HG02759 (cell line): Measurements from ENCODE around the gene CCNY.
"Not testable (repeated sequence)": the region's sequence is repeated elsewhere in the genome, so short reads cannot be mapped to it uniquely, and the experiment has no call there.

Experiments used
- ATAC-seq: cut with Tn5 transposase; IDR thresholded peaks from one replicate; pipeline ENCODE4 v1.9.1; 2021; ENCODE audit warnings: mild to moderate bottlenecking, moderate library complexity; ENCODE audit not compliant: unreplicated experiment

CCNY gene

DNA sequence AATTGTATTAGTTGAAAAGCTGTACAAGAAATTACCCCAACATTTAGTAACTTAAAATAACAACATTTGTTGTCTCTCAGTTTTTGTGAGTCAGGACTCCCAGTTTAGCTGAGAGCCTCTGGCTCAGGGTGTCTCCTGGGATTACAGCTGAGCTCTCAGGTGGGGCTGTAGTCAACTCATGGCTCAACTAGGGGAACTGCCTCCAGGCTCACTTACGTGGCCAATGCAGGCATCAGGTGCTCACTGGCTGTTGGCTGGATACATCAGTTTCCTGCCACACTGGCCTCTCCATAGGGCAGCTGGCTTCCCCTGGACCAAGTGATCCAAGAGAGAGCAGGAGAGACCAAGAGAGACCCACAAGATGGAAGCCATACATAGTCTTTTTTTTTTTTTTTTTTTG lies 17.5 kb downstream of the CCNY start:
- ATAC-seq: peak; percentile 55

DNA sequence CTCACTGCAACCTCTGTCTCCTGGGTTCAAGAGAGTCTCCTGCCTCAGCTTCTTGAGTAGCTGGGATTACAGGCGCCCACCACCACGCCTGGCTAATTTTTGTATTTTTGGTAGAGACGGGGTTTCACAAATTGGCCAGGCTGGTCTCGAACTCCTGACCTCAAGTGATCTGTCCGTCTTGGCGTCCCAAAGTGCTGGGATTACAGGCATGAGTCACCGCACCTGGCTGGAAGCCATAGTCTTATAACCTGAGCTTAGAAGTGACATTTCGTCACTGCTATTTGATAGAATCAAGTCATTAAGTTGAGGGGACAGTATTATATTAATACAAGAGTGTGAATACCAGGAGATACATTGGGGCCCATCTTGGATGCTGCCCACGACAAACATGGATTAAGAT lies 17.9 kb downstream of the CCNY start:
- not testable (repeated sequence) for ATAC-seq

DNA sequence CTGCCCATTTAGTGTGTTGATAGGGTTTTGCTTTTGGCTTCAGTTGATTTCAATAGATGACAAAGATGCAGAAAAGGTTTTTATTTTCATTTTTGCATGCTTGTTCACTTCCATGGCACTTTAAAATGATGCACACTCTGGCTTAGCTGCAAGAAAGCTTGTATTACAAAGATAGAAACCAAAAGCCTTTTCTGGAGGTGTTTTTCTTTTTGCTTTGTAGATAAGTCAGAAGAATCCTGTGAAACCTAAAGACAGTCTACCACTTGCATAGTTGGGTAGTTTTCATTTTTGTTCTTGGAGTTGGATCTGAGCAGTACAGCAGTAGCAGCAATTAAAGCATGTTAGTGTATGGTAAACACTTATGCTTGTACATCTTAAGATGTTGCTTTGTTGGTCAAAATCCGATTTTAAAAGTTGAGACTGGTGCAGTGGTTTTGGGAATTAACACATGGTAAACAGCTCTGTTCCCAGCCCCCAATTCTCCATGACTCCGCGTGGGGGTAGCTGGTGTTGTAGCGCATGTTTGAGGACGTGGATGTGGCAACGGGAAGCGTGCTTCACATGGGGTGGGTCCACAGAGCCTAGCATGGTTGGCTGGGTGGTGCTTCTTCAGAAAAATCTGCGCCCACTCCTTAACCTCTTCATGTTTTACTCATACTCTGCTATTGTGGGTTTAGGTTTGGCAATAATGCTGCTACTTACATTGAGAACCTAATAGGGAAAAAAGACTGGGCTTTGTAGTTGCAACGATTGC lies 19.8 kb downstream of the CCNY start:
- ATAC-seq: peak; percentile 69

DNA sequence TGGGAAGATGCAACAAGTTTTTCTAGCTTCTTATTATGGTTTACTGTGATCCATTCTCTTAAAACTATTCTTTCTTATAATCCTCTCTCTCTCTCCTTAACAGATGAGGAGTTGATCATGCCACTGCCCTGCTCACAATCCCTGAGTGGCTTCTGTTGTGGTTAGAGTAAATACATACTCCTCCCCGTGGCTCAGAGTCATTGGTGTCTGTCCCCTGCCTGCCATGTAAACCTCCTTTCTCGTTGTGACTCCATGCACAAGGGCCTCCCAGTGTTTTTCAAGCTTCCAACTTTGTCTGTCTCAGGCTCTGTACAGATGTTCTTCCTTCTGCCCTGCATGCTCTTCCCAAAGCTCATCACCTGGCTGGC lies 20.4 kb downstream of the CCNY start:
- ATAC-seq: no peak

DNA sequence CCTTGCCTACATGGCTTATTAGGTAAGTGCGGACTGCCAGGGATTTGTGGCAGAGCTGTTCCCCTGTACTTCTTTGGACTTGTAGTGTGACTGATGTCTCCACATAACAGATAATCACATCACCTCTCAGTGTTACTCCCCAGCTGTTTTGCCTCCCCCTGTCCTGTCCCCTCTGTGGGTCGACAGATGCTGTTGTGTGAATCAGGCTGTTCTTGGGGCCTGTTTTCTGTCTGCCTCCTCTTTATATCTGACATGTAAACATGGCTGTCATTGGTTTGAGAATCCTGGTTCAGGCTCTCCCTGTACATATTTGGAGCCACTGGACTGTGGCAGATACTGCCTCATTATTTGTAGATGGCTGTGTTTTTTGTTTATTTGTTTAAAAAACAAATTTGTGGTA lies 22.7 kb downstream of the CCNY start:
- no peak for ATAC-seq

DNA sequence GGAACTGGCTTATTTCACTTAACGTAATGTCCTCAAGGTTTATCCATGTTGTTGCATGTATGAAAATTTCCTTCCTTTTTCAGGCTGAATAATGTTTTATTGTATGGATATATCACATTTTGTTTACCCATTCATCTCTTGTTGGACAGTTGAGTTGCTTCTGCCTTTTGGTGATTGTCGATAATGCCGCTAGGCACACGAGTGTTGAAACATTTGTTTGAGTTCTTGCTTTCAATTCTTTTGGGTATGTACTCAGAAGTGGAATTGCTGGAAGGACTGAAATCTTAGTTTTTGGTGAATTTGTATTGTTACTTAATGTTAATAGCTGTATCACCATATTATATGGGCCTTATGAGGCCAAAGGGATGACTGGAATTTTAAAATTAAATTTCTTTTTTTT lies 23.6 kb downstream of the CCNY start:
- no peak for ATAC-seq

DNA sequence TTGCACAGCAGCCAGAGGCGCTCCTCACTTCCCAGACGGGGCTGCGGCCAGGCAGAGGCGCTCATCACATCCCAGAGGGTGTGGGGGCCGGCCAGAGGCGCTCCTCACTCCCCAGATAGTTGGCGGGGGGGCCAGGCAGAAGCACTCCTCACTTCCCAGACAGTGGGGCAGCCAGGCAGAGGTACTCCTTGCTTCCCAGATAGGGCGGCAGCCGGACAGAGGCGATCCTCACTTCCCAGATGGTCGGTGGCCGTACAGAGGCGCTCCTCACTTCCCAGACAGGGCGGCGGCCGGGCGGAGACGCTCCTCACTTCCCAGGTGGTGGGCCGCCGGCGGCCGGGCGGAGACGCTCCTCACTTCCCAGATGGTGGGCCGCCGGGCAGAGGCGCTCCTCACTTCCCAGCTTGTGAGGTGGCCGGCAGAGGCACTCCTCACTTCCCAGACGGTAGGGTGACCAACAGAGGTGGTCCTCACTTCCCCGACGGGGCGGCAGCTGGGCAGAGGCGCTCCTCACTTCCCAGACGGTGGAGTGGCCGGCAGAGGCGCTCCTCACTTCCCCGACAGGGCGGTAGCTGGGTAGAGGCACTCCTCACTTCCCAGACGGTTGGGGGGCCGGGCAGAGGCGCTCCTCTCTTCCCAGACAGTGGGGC lies 26.5 kb downstream of the CCNY start:
- ATAC-seq: no peak

DNA sequence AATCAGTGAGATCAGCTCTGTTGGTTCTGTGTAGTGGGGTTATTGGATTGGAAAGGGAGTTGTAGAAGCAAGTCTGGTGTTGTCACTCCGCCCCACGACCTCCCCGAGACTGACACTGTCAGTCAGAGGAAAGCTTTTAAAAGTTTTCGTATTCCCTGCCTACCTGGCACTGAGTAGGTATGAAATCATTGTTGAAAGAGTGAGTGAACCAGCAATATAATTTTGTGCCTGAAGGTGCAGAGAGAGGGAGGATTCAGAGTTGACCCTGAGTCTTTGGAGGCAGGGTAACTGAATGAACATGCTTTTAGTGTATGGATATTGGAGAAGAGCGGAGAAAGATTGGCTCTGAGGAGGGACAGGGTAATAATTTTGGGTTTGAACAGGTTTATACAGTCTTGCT lies 27.3 kb downstream of the CCNY start:
- ATAC-seq: no peak

DNA sequence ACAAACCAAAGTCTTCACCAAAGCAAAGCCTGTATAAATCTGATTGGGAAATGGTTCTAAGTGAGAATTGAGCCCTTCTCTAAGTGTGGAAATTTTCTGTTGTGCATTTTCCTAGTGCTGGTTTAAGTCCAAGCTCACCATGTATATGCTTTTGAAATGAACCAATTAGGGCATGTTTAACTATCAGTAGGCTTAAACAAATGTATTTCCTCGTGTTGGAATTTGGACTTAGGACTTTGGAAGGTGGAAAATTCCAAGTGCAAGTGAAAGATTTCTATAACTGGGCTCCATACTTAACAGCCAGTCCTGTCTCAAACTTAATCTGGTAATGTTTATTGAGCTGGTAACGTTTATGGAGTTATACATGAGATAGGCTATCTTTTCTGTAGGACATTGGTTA lies 28.5 kb downstream of the CCNY start:
- no peak for ATAC-seq

DNA sequence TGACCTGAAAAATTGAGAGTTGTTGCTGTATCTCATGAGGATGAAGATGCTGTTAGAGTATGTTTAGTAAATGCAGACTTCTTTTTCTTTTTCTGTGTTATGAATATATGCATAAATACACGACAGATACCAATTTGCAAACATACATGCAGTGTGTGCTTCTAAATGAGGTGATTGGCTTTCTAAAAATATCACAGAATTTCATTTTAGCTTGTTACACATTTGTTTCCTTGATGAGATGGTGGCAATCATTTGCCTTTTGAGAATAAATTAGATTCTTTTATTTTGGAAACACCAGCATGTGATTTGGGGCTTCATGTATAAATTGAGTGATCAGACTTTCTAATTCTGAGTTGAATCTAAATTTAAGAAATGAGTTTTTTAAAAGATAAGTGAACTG lies 29.7 kb downstream of the CCNY start:
- ATAC-seq: no peak

DNA sequence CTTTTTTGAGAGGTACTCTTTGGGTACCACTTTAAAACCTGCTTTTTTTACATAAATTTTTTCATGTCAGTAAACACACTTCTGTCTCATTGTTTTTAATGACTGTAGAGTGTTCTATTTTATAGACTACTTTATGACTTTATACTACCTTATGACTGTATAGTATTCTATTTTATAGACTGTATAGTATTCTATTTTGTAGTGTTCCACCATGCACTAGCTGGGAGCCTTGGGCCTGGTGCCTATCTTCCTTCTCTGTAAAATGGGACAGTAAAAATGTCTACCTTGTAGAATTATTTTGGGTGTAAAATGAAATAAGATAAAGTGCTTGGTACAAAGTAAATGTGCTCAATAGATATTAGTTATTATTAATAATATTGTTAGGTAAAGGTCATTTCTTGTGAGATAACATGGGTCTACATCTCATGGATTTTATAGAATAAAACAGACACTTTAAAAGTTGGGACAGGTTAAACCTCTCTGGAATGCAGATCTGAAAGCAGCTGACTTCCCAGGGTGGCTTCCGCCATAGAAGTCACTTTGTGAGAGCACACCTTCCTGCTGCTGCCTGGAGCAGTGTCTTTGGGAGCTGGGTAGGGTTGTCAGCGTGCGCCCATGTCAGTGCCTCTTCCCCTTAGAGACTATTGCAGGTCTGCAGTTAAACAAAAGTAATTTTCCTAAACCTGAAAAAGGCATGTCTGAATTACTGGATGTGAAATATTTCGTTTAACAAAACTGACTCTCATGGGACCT lies 31.0 kb downstream of the CCNY start:
- no peak for ATAC-seq

DNA sequence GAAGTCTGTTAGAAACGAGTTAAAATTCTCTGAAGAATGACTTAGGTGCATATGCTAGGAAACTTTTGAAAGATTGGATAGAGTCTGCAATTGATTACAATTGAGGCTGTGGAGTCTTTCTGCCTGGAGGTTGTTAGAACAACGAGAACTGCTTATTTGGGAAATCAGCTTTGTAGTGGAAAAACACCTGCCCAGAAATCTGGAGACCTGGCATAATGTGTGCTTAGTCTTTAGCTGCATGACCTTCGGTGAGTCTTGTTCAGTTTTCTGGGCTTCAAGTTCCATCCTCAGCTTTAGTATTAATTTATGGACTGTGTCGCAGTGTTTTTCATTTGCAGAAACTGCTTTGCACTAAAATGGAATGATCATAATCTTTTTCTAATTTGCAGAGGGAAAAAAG lies 31.7 kb downstream of the CCNY start:
- no peak for ATAC-seq

DNA sequence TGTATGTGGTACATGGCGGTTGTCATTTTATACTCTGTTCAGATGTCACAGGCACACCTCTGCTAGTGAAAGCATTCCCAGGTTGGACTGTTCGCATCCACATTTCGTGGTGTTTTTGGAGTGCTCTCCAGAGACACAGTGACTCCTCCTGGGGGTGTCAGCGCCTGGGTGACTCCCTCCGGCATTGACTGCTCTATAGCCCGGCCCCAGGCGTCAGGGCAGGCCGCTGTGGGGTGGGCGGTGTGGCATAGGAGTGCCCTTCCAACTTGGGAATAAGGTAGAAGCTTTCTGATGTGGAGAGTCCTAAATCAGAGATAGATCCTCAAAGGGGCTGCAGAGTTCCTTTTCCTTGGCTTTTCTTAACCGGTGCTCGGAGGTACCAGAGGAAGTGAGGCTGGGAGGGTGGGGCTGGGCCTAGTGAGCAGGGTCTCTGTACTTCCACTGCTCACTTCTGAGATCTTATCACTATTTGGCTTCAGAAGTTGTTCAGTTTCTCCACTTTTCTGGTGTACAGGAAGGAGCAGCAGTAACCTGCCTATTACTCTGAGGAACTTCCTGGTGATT lies 32.3 kb downstream of the CCNY start:
- ATAC-seq: no peak

DNA sequence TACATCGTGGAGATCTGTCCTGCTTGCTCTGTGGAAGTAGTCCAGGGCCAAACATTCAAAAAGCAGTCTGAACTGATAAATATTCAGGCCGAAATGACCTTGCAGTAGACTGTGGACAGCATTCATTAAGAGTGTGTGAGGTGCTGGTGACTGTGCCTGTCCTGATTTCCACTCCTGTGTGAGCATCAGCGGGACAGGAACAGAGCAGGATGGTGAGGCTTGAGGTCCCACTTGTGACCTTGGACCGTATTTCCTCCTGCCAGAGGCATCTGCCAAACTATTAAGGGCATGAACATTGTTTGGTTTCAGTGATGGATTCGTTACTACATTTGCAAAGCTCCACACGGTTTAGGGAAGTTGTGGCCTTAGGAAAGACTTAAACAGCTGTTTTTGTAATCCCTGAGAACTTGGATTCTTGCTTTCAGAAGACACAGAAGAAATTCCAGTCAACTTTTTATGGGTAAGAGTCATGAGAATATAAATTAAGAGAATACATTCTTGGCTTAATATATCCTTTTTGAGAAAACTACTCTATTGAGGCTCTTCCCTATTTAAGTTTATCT lies 32.8 kb downstream of the CCNY start:
- no peak for ATAC-seq

DNA sequence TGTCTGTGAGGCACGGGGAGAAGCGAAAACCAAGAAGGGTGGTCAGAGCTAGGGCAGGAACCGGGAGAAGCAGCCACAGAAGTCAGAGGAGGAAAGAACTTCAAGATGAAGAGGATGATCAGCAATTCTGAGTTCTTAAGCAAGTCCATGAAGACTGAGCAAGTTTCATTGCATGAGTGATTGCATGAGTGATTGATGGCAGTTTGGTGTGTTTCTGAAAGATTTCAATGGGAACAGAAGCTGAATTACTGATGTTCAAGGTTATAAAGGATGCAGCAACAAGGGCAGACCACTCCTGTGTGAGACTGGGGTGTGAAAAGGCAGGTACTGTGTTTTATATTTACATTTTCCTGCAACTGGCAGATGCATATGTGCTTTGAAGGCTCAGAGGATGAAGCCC lies 35.4 kb downstream of the CCNY start:
- ATAC-seq: no peak

DNA sequence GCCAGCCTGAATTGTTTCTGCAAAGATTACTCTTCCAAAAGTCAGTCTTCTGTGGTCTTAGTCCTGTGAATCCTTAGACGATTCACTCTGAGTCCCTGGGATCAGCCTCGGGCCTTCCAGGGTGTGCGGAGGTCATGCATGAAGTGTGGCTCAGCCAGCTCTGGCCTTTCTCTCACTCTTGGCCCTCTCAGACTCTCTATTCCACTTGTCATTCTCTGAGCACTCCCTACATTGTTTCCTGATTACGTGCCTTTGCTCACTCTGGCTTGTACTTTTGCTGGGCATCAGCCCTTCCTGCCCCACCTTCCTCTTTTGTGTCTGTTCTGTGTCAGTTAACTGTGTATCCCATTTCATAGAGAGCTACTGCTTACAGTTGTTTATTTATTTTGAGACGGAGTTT lies 36.0 kb downstream of the CCNY start:
- no peak for ATAC-seq

DNA sequence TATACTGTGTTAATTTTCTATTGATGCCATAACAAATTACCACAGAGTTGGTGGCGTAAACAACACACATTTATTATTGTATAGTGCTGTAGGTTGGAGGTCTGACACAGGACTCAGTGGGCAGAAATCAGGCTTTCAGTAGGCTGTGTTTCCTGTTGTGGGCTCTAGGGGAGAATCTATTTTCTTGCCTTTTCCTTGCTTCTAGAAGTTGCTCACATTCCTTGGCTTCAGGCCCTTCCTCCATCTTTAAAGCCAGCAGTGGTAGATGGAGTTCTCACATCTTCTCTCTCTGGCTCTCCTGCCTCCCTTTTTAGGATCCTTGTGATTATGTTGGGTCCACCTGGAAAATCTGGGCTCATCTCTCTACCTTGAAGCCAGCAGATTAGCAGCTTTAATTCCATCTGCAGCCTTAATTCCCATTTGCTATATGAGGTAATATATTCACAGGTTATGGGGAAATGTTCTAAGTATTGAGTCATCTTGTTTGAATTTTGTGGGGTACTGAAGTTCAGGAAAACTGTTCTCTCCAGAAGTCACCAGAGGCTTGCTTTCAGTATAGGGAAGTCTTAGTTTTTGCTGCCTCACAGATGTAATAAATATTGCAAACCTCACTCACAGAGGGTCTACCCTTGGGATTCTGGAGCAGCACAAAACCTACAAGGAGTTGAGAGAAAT lies 38.9 kb downstream of the CCNY start:
- no peak for ATAC-seq

DNA sequence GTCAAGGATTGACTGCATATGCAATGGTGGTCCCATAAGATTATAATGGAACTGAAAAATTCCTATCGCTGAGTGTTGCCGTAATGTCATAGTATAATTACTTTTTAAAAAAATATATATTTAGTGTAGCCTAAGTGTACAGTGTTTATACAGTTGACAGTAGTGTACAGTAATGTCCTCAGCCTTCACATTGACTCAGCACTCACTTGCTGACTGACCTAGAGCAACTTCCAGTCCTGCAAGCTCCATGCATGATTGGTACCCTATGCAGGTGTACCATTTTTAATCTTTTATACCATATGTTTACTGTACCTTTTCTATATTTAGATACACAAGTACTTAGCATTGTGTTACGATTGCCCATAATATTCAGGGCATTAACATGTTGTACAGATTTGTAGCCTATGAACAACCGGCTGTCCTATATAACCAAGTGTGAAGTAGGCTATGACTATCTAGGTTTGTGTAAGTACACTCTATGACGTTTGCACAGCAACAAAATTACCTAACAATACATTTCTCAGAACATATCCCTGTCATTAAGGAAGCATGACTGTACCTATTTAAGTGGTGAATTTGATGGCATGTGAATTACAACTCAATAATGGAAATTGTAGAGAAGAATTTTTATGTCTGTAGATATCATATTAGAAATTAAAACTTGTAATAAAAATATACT lies 40.9 kb downstream of the CCNY start:
- no peak for ATAC-seq

DNA sequence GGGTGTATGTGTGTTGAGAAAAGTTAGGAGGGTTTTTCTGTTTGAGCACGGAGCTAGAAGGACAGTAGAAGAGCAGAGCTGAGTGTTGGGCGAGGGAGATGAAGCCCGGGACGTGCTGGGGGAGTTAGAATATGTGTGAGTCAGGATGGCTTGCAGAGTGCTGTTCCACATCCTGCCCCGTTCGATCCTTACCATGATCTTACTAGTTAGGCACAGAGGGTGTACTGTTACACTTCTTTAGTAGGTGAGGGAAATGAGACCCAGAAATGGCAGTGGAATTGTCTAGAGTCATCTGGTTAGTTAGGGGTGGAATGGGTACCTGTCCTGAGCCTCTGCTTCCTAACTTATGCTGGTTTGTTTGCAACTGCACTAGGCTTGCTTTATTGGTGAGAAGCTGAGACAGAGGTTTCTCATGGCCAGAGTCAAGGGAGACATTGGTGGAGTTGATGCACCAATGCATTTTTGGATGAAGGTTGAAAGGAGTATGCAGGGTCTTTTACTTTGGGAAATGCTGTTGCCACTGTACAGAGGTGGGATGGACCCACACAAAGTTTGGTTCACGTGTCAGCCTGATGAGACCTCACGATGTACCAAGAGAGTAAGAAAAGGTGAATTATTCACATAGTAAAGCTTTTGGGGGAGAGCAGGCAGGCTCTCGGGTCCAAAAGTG lies 42.4 kb downstream of the CCNY start:
- peak; percentile 54 for ATAC-seq
